EH (cell line): ENCODE data around the gene SEPTIN12.
"Not testable (repeated sequence)": the region's sequence is repeated elsewhere in the genome, so short reads cannot be mapped to it uniquely, and the experiment has no call there.

Experiments
- DNase-seq: peaks from one replicate; pipeline ENCODE4 v3.0.0-alpha.2; 2015; ENCODE audit warnings: low read depth

Gene SEPTIN12

GRCh38 chr16:4802659-4803287 is 14.6 kb upstream of the SEPTIN12 start:
- DNase-seq, result peak; percentile 94

DNA sequence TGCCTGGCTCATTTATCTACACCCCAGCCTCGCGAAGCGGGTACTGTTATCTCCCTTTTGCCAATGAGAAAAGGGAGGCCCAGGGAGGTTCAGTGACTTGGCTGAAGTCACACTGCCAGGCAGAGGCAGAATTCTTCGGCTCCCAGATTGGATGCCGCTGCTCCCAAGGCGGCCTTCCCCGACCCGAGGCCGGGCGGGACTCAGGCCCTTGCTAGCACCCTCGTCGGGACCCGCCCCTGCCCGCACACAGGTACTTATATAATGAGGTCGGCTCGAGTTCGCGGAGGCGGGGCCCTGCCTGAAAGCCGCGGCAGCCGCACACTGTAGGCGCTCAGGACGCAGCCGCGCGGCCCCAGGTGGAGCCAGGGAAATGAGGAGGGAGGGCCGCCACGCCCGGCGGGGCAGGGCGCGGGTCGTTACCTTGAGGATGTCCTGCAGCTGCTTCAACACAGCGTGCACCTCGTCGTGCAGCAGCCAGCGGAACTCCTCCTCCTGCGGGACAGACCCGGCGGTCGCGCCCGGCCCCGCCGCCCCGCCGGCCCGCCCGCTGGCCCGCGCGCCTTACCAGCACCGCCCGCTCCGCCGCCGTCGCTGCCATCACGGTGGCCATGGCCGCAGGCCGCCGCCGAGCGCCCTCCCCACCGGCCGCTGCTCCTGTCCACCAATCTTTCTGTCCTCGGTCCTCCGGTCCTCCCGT is 14.0 kb upstream of the SEPTIN12 start, which contains the start of gene ROGDI:
TSS of gene ROGDI (minus strand) at position 672 of the 697 bp plus-strand sequence. CDS start at position 610, 62 bp downstream.
- DNase-seq, result peak; percentile 50

- DNase-seq, result no peak
Measured at GRCh38 chr16:4801051-4801961, 13.2 kb upstream of the SEPTIN12 start.

DNA sequence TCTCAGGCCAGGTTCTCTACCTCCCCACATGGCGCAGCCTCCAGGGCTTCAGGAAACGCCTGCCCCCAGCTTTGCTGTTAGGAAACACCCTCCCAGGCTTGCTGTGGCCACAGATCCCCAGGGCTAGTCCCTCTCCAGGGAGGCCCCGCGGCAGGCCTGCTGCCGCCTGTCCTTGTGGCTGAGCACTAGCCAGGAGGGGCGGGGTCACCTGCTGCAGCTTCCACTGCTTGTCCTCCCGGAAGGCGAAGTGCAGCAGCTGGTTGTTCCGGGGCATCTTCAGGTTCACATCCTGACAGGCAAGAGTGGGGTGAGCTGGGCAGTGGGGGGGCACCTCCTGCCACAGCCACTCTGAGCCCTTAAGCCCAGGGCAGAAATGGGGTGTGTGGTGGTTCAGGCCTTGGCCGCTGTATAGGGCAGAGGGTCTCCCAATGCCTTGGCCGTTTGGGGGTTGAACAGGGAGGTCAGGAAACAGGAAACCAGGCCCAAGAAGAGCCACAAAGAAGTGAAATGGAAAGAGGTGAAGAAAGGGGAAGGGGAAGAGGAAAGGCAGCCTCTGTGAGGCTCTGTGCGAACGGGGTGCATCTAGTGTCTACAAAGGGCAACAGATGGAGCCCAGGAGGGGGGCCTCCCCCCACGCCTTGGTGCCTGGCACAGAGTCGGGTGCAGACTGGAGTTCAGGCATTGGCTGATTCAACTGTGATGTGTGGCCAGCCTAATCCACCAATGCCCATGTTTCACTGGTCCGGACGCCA is 12.3 kb upstream of the SEPTIN12 start:
- no peak for DNase-seq

GRCh38 chr16:4799171-4799855 is 11.2 kb upstream of the SEPTIN12 start:
- no peak for DNase-seq

- no peak for DNase-seq
Measured at GRCh38 chr16:4798456-4798855, 10.3 kb upstream of the SEPTIN12 start.

GRCh38 chr16:4797805-4798252 is 9.7 kb upstream of the SEPTIN12 start:
- no peak for DNase-seq

GRCh38 chr16:4796982-4797804 is 9.0 kb upstream of the SEPTIN12 start:
- DNase-seq, result no peak

GRCh38 chr16:4795828-4796572 is 7.9 kb upstream of the SEPTIN12 start:
- no peak for DNase-seq

DNA sequence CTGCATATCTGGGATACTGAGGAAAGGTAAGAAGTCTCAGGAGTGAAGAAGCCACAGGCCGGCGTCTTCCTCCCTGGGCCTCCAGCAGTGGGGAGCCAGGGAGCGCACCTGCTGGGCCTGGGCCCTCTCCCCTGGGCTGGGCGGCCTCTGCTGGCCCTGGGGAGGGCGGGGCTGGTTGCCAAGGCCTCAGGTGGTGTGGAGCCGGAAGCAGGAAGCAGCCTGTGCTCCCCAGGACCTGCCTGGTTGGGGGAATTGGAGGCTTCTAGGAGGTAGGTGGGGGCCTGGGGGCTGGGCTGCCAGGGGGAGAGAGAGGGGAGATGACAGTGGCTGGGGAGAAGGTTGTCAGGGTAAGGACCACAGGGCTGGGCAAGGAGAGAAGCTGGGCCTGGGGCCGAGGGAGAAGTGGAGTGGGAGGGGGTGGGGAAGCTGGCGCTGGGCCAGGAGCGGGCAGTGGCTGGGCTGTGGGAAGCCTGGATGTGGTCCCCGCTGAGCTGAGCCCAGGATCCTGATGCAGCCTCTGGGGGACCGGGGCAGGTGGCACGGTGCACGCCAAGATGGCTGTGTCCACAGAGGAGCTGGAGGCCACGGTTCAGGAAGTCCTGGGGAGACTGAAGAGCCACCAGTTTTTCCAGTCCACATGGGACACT is 7.2 kb upstream of the SEPTIN12 start, which contains the start of gene SMIM22:
TSS of gene SMIM22 (plus strand) at position 189 of the 647 bp plus-strand sequence. CDS start at position 555, 366 bp downstream.
- DNase-seq, result no peak

- DNase-seq, result no peak
Measured at GRCh38 chr16:4792951-4793513, 4.9 kb upstream of the SEPTIN12 start.

DNA sequence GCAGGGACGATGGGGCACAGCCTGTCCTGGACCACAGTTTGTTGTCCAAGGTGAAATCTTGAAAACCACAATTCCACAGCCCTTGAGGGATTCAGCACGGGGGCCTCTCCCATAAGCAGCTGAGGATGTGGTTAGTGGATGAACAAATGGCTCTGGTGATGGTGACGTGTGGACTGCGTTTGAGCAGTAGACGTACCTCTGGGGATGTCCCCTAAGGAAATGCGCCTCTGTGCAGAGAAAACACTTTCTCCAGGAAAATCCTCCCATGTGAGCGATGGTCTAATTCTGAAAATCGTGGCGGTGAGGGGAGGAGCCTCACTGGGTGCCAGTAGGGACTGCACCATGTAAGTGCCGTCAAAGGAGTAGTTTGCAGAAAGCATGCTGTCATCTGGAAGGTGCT is 2.7 kb upstream of the SEPTIN12 start:
- DNase-seq, result no peak

DNA sequence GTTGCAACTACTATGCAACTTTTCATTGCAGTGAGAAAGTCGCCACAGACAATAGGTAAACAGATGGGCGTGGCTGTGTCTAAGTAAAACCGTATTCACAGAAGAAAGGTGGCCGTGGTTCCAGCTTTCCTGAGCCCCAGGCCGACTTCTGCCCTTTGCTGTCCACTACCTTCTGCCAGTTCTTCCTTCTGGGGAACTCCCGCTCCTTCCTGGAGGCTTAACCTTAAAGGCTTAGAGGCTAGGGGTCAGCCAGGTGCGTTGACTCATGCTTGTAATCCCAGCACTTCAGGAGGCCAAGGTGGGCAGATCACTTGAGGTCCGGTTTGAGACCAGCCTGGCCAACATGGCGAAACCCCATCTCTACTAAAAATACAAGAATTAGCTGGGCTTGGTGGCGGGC is 2.1 kb upstream of the SEPTIN12 start:
- DNase-seq, result no peak

GRCh38 chr16:4788910-4789309 is 765 bp upstream of the SEPTIN12 start:
- no peak for DNase-seq

DNA sequence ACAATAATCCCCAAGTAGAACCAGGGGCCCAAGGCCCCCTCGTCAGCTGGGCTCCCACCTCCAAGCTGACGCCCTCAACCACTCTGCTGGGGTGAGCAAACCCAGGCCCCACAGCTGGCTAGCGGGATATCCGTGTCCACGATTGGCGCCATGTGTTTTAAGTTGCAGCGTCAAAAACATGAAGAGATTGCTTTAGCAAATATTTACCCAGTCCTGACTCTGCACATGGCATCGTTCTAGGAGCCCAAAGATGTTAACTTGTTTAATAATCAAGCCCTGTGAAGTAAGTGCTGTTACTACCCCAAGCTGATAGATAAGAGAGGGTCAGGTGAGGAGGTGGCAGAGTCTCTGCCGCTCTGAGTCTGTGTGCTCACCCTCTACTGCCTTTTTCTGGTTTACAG is 344 bp upstream of the SEPTIN12 start:
- DNase-seq, result no peak

- no peak for DNase-seq
Measured at GRCh38 chr16:4787068-4787467, 1.1 kb downstream of the SEPTIN12 start.

GRCh38 chr16:4785758-4786433 is 2.2 kb downstream of the SEPTIN12 start:
- no peak for DNase-seq

DNA sequence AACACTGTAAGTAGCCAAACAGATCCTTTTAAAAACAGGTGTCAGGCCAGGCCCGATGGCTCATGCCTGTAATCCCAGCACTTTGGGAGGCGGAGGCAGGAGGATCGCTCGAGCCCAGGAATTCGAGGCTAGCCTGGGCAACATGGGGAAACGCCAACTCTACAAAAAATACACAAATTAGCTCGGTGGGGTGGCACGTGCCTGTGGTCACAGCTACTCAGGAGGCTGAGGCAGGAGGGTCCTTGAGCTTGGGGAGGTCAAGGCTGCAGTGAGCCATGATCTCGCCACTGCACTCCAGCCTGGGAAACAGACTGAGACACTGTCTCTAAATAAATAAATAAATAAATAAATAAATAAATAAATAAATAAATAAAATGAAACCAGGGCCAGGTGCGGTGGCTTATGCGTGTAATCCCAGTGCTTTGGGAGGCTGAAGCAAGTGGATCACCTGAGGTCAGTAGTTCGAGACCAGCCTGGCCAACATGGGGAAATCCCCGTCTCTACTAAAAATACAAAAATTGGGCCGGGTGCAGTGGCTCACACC is 3.6 kb downstream of the SEPTIN12 start:
- not testable (repeated sequence) for DNase-seq
